Uterus (tissue), 4 donors: Measurements from ENCODE around the gene UROS. TPM values are rescaled to one million over a fixed set of nuclear protein-coding genes. Genes with fewer than 3 reads are reported as not detected.

ENCODE experiments used
- DNase-seq, 2 donors: peaks; one replicate each; pipeline ENCODE4 v3.0.0-alpha.2; 2019 to 2020
- H3K27ac ChIP-seq, 2 donors: fragments of 200-600 bp; sonication (generic); 1 replicate in 1 of 2; 2 replicates in 1 of 2; pipeline ENCODE4 v1.5.1; 2016 to 2018
- H3K27me3 ChIP-seq, 2 donors: fragments of 200-600 bp; sonication (generic); one replicate each; pipeline ENCODE4 v1.5.1; 2018 to 2019; ENCODE audit warnings: control low read depth in 1 of 2
- H3K36me3 ChIP-seq, 2 donors: fragments of 200-600 bp; sonication (generic); one replicate each; pipeline ENCODE4 v1.5.1; 2019; ENCODE audit warnings: control low read depth in 1 of 2
- H3K4me1 ChIP-seq, 2 donors: fragments of 200-600 bp; sonication (generic); one replicate each; pipeline ENCODE4 v1.5.1; 2018 to 2019; ENCODE audit warnings: control low read depth in 1 of 2
- H3K4me3 ChIP-seq, 2 donors: fragments of 200-600 bp; sonication (generic); 1 replicate in 1 of 2; 2 replicates in 1 of 2; pipeline ENCODE4 v1.5.1; 2018 to 2019; ENCODE audit warnings: mild to moderate bottlenecking in 1 of 2
- H3K9me3 ChIP-seq, 2 donors: fragments of 200-600 bp; sonication (generic); one replicate each; pipeline ENCODE4 v1.5.1; 2019; ENCODE audit warnings: control low read depth in 1 of 2
- CTCF ChIP-seq, 4 experiments: fragments of 200-600 bp in 2 of 4; fragments of 450-650 bp in 2 of 4; sonication (generic) in 2 of 4; IDR thresholded peaks; one replicate each; pipeline ENCODE4 v1.5.1; 2016 to 2019; ENCODE audit warnings: antibody characterized with exemption in 4 of 4, mild to moderate bottlenecking in 2 of 4, moderate library complexity in 1 of 4
- POLR2A ChIP-seq, 2 donors: fragments of 450-650 bp; IDR thresholded peaks; one replicate each; pipeline ENCODE4 v1.6.1; 2016; ENCODE audit warnings: antibody characterized with exemption in 2 of 2, mild to moderate bottlenecking in 1 of 2, moderate library complexity in 1 of 2
- intact Hi-C: fragments of 100-400 bp; cut with DNase I; formaldehyde crosslinking; loops from one replicate; pipeline ENCODE4 v1.15.1; 2023; ENCODE audit warnings: low total_unique reads
- total RNA-seq, 4 donors: library from RNA; depleted of rRNA in 3 of 4; stranded (reverse); fragments of >200 nt in 3 of 4; gene quantifications; one replicate each; pipeline versions ENCODE4 v1.1.0 to v1.2.4, GENCODE V29; 2014 to 2023
- donor health status: DM: yes; HTN: yes; CAD: no.

UROS gene
- total RNA-seq, 4 donors from 2014 or later = 27.9 to 36.2 (median 28.1) TPM

GRCh38 chr10:125772112-125772863, 50.8 kb downstream of the UROS start:
- no peaks in the 10 kb centered on the region for H3K27me3 ChIP-seq

GRCh38 chr10:125770844-125771243, 52.2 kb downstream of the UROS start:
- no peaks in the 10 kb centered on the region for H3K9me3 ChIP-seq
- H3K4me1 ChIP-seq = no peaks in the 10 kb centered on the region
- no peaks in the 10 kb centered on the region for H3K27me3 ChIP-seq
- TF ChIP-seq POLR2A (IDR thresholded peaks at IDR 0.05) (no peak), CTCF (IDR thresholded peaks at IDR 0.05) (no peak)
- no peak overlapping the region for H3K27ac ChIP-seq
- H3K4me3 ChIP-seq = no peak overlapping the region
- no peak for DNase-seq
- intact Hi-C loops = no loop called here
- no peaks in the 10 kb centered on the region for H3K36me3 ChIP-seq

More at GRCh38 chr10:125772112-125772863, 50.8 kb downstream of the UROS start:
- H3K27ac ChIP-seq = no peak overlapping the region
- H3K4me1 ChIP-seq = no peaks in the 10 kb centered on the region
- H3K36me3 ChIP-seq = no peaks in the 10 kb centered on the region
- H3K4me3 ChIP-seq = no peak overlapping the region
- TF ChIP-seq POLR2A (IDR thresholded peaks at IDR 0.05) (no peak), CTCF (IDR thresholded peaks at IDR 0.05) (no peak)
- DNase-seq = no peak
- no peaks in the 10 kb centered on the region for H3K9me3 ChIP-seq
- intact Hi-C loops = no loop called here

GRCh38 chr10:125769175-125769574, 53.9 kb downstream of the UROS start:
- H3K9me3 ChIP-seq = no peaks in the 10 kb centered on the region
- no peaks in the 10 kb centered on the region for H3K36me3 ChIP-seq
- no peak overlapping the region for H3K4me3 ChIP-seq
- intact Hi-C loops = no loop called here
- no peaks in the 10 kb centered on the region for H3K4me1 ChIP-seq
- H3K27me3 ChIP-seq = no peaks in the 10 kb centered on the region
- TF ChIP-seq CTCF (IDR thresholded peaks at IDR 0.05) = no peak
- TF ChIP-seq POLR2A (IDR thresholded peaks at IDR 0.05) = no peak
- DNase-seq = no peak
- H3K27ac ChIP-seq = no peak overlapping the region

- H3K27ac ChIP-seq = peak overlapping the region; percentile 29 to 40
- DNase-seq = no peak
- H3K4me1 ChIP-seq = no peaks in the 10 kb centered on the region
- H3K9me3 ChIP-seq = no peaks in the 10 kb centered on the region
- H3K27me3 ChIP-seq = no peaks in the 10 kb centered on the region
- no peak for TF ChIP-seq CTCF (IDR thresholded peaks at IDR 0.05)
- TF ChIP-seq POLR2A (IDR thresholded peaks at IDR 0.05) = no peak
- H3K4me3 ChIP-seq = no peak overlapping the region
- H3K36me3 ChIP-seq = no peaks in the 10 kb centered on the region
- intact Hi-C loops = no loop called here
Measured at GRCh38 chr10:125768219-125768855, 54.7 kb downstream of the UROS start.

- Histone ChIP-seq H3K36me3 (no peaks in the 10 kb centered on the region), H3K27me3 (no peaks in the 10 kb centered on the region), H3K4me1 (no peaks in the 10 kb centered on the region), H3K9me3 (no peaks in the 10 kb centered on the region), H3K27ac (no peak overlapping the region), H3K4me3 (no peak overlapping the region)
- intact Hi-C loops = no loop called here
- no peak for DNase-seq
- TF ChIP-seq POLR2A (IDR thresholded peaks at IDR 0.05) (no peak), CTCF (IDR thresholded peaks at IDR 0.05) (no peak)
Measured at GRCh38 chr10:125766511-125766910, 56.5 kb downstream of the UROS start.
